ENCODE measurements around the gene SLC28A1. TPM values are rescaled to one million over a fixed set of nuclear protein-coding genes. Genes with fewer than 3 reads are reported as not detected.

The SLC28A1 gene
- polyA plus RNA-seq, 1 of the 3 experiments (the other 2 are of a cell fraction), result not detected

GRCh38 chr15:84880007-84880406 lies 4.5 kb upstream of the SLC28A1 start:
- no peaks in the 10 kb centered on the region for H3K9me3 ChIP-seq
- no peaks in the 10 kb centered on the region for H3K27me3 ChIP-seq (ENCODE audit: insufficient read depth)
- ChIA-PET POLR2A (no interaction called here), CTCF (interaction anchor here (0.9 kb wide), 1 partner anchor 35 kb away, joined by 3 read pairs; no protein-coding TSS in a partner anchor)
- H3K79me2 ChIP-seq (ENCODE audit: insufficient read depth), result no peaks in the 10 kb centered on the region
- no peaks in the 10 kb centered on the region for H3K36me3 ChIP-seq (replicated peaks in 1 of 2; ENCODE audit: control insufficient read depth in 1 of 2, insufficient read depth in 2 of 2, low read length in 1 of 2)
- H3K4me1 ChIP-seq (ENCODE audit: control insufficient read depth in 1 of 2, insufficient read depth in 2 of 2, low read depth in 1 of 2, low read length in 1 of 2), result peaks cover 0 to 3% of the 10 kb centered on the region in 2 experiments; a peak in 1 of 4 replicates
- no peaks in the 10 kb centered on the region for H3K9me2 ChIP-seq
- WGBS (ENCODE audit: low lambda C conversion rate), result 84% methylated on average over 3 of the region's 3 CpGs
- H3K9ac ChIP-seq, result no peak overlapping the region
- no peaks in the 10 kb centered on the region for H3F3A ChIP-seq (replicated peaks; ENCODE audit: insufficient read depth)
- no peak overlapping the region for H3K27ac ChIP-seq (ENCODE audit: low read depth in 2 of 2, low read length in 1 of 2)
- no peaks in the 10 kb centered on the region for H4K20me1 ChIP-seq (ENCODE audit: insufficient read depth)
- DNase-seq, result no peak
- no peak overlapping the region for H2AFZ ChIP-seq (ENCODE audit: low read depth)
- no peak overlapping the region for H3K4me2 ChIP-seq
- no peak overlapping the region for H3K4me3 ChIP-seq (ENCODE audit: low read depth in 2 of 2, low read length in 1 of 2)
- no peak for TF ChIP-seq IRF3 (IDR thresholded peaks at IDR 0.05; ENCODE audit: low read depth, low read length)
- TF ChIP-seq USF2 (IDR thresholded peaks at IDR 0.05; ENCODE audit: borderline replicate concordance, low read depth, low read length), result no peak
- TF ChIP-seq GABPA (IDR thresholded peaks at IDR 0.05; ENCODE audit: low read depth), result no peak
- TF ChIP-seq RAD21 (IDR thresholded peaks at IDR 0.05; ENCODE audit: low read length), result no peak
- TF ChIP-seq TCF12 (IDR thresholded peaks at IDR 0.05), result no peak
- no peak for TF ChIP-seq YY1 (IDR thresholded peaks at IDR 0.05; ENCODE audit: low read depth)
- TF ChIP-seq RCOR1 (IDR thresholded peaks at IDR 0.05; ENCODE audit: low read length), result no peak
- no peak for TF ChIP-seq ELF1 (IDR thresholded peaks at IDR 0.05)
- TF ChIP-seq USF1 (IDR thresholded peaks at IDR 0.05; ENCODE audit: borderline replicate concordance, low read depth), result no peak
- no peak for TF ChIP-seq TEAD4 (IDR thresholded peaks at IDR 0.05; ENCODE audit: borderline replicate concordance, insufficient read depth)
- no peak for TF ChIP-seq EP300 (IDR thresholded peaks at IDR 0.05; ENCODE audit: borderline replicate concordance in 1 of 2, low read depth in 1 of 2, low read length in 1 of 2)
- TF ChIP-seq NRF1 (IDR thresholded peaks at IDR 0.05; ENCODE audit: low read depth, low read length), result no peak
- no peak for TF ChIP-seq FOXJ3 (CRISPR knock-in tag; IDR thresholded peaks at IDR 0.05)
- no peak for TF ChIP-seq MXI1 (IDR thresholded peaks at IDR 0.05; ENCODE audit: low read depth, low read length)
- no peak for TF ChIP-seq GATA2 (CRISPR knock-in tag; IDR thresholded peaks at IDR 0.05)

GRCh38 chr15:84880822-84881519 lies 3.5 kb upstream of the SLC28A1 start:
- no peaks in the 10 kb centered on the region for H4K20me1 ChIP-seq (ENCODE audit: insufficient read depth)
- no peak overlapping the region for H3K4me2 ChIP-seq
- POLR2A ChIA-PET, result no interaction called here
- H3K9me3 ChIP-seq, result no peaks in the 10 kb centered on the region
- no peaks in the 10 kb centered on the region for H3F3A ChIP-seq (replicated peaks; ENCODE audit: insufficient read depth)
- H3K4me1 ChIP-seq (ENCODE audit: control insufficient read depth in 1 of 2, insufficient read depth in 2 of 2, low read depth in 1 of 2, low read length in 1 of 2), result peaks cover 0 to 3% of the 10 kb centered on the region in 2 experiments; a peak in 1 of 4 replicates
- no peak overlapping the region for H3K27ac ChIP-seq (ENCODE audit: low read depth in 2 of 2, low read length in 1 of 2)
- H3K9me2 ChIP-seq, result no peaks in the 10 kb centered on the region
- CTCF ChIA-PET, result interaction anchor here (0.6 to 1.5 kb wide), 6 partner anchors 9 to 282 kb away, joined by 3 to 5 read pairs (median 3); no protein-coding TSS in a partner anchor
- no peaks in the 10 kb centered on the region for H3K27me3 ChIP-seq (ENCODE audit: insufficient read depth)
- WGBS (ENCODE audit: low lambda C conversion rate), result 94% methylated on average over 7 of the region's 8 CpGs
- TF ChIP-seq SIN3A (IDR thresholded peaks at IDR 0.05; ENCODE audit: borderline replicate concordance, low read depth, low read length), result no peak
- TF ChIP-seq MXI1 (IDR thresholded peaks at IDR 0.05; ENCODE audit: low read depth, low read length), result no peak
- no peak for TF ChIP-seq NRF1 (IDR thresholded peaks at IDR 0.05; ENCODE audit: low read depth, low read length)
- TF ChIP-seq ELF1 (IDR thresholded peaks at IDR 0.05), result no peak
- TF ChIP-seq SMC3 (IDR thresholded peaks at IDR 0.05; ENCODE audit: low read depth, low read length), result no peak
- no peak for TF ChIP-seq FOXM1 (IDR thresholded peaks at IDR 0.05; ENCODE audit: low read depth)
- TF ChIP-seq NFIC (IDR thresholded peaks at IDR 0.05; ENCODE audit: borderline replicate concordance), result no peak
- no peak for TF ChIP-seq EP300 (IDR thresholded peaks at IDR 0.05; ENCODE audit: borderline replicate concordance in 1 of 2, low read depth in 1 of 2, low read length in 1 of 2)
- no peak for TF ChIP-seq RFX5 (IDR thresholded peaks at IDR 0.05; ENCODE audit: low read length)
- TF ChIP-seq RXRA (IDR thresholded peaks at IDR 0.05; ENCODE audit: borderline replicate concordance, low read depth), result no peak
- TF ChIP-seq CHD2 (IDR thresholded peaks at IDR 0.05; ENCODE audit: low read length, partially characterized antibody), result no peak
- no peaks in the 10 kb centered on the region for H3K79me2 ChIP-seq (ENCODE audit: insufficient read depth)
- H3K4me3 ChIP-seq (ENCODE audit: low read depth in 2 of 2, low read length in 1 of 2), result no peak overlapping the region
- H3K36me3 ChIP-seq (replicated peaks in 1 of 2; ENCODE audit: control insufficient read depth in 1 of 2, insufficient read depth in 2 of 2, low read length in 1 of 2), result no peaks in the 10 kb centered on the region
- no peak overlapping the region for H2AFZ ChIP-seq (ENCODE audit: low read depth)
- no peak for DNase-seq
- no peak overlapping the region for H3K9ac ChIP-seq

Data from SK-N-SH (cell line).